IPS-20b (cell line): Measurements from ENCODE around the gene PSD4.

ENCODE experiments used
- H3K27ac ChIP-seq: one replicate; pipeline ENCODE4 v1.5.1; 2013; ENCODE audit warnings: low read length
- H3K27me3 ChIP-seq: 2 replicates; pipeline ENCODE4 v1.6.1; 2013; ENCODE audit warnings: mild to moderate bottlenecking, low read length, inconsistent platforms; ENCODE audit not compliant: insufficient read depth
- H3K36me3 ChIP-seq: 2 replicates; pipeline ENCODE4 v1.6.1; 2013; ENCODE audit warnings: low read depth, mild to moderate bottlenecking, inconsistent platforms, low read length, moderate library complexity; ENCODE audit not compliant: insufficient read depth
- H3K4me1 ChIP-seq: 2 replicates; pipeline ENCODE4 v1.6.1; 2013; ENCODE audit warnings: mild to moderate bottlenecking, control low read depth, inconsistent platforms, low read length, moderate library complexity; ENCODE audit not compliant: insufficient read depth
- H3K4me3 ChIP-seq: 2 replicates; pipeline ENCODE4 v1.5.1; 2013; ENCODE audit warnings: mild to moderate bottlenecking, low read length, inconsistent platforms
- H3K9ac ChIP-seq: 2 replicates; pipeline ENCODE4 v1.6.1; 2013; ENCODE audit warnings: low read depth, mild to moderate bottlenecking, inconsistent platforms, low read length, moderate library complexity
- H3K9me3 ChIP-seq: 2 replicates; pipeline ENCODE4 v1.6.1; 2013; ENCODE audit warnings: mild to moderate bottlenecking, low read depth, low read length, inconsistent platforms; ENCODE audit not compliant: insufficient read depth

Gene PSD4

DNA sequence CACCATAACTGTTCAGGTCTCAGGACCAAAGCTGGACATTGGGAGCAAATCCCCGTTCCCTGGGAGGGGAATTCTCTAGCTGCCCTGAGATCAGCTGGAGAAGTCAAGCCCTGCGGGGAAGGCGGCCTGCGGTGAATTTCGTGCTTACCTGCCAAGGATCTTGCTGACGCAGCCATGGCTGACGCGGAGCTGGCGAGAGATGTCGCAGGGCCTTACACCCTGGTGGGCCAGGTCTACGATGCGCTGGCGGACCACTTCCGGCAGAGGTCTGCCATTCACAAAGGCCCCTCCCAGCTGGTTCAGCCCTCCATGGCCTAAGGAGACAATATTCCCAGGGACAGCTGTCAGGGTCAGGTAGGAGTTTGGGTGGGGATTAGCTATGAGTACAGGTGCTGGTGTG lies 72.8 kb downstream of the PSD4 start:
- H3K36me3 ChIP-seq, result no peaks in the 10 kb centered on the region
- no peaks in the 10 kb centered on the region for H3K27me3 ChIP-seq
- H3K9ac ChIP-seq, result no peak overlapping the region
- no peak overlapping the region for H3K27ac ChIP-seq
- no peaks in the 10 kb centered on the region for H3K4me1 ChIP-seq
- no peak overlapping the region for H3K4me3 ChIP-seq
- no peaks in the 10 kb centered on the region for H3K9me3 ChIP-seq

DNA sequence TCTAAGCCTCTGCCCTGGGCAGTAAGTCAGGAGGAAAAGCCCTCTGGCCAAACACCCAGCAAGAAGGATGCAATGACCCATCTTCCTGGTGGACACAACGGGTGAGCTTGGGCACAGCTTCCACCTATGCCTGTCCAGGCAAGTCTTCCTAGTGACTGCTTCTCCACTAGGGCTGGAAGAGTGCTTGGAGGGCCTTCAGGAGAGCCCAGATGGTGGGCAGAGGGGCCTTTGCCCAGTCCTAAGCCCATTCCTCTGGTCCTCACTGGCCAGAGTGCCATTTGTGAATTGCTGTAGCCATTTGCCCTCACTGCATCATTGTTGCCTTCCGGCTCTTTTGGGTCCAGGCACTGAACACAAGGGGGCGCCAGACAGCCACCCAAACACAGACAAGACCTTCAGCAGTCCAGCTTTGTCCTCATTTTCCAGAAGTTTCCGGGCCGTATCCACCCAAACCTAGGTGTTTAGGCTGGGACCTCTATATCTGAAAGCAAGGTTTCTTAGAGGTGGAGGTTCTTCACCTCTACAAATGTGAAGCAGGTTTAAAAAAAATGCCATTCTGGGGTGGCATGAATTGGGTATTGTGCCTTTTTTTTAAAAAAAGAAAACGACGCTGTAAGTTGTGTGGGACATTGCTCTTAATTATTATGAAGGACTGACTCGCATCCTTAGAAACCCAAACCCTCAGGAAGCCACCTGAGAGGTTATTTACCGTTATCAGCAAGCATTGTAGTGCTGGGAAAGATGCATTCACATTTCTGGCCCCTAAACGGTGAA lies 75.4 kb downstream of the PSD4 start:
- no peaks in the 10 kb centered on the region for H3K9me3 ChIP-seq
- no peaks in the 10 kb centered on the region; the same call in 1 of the 2 replicates for H3K27me3 ChIP-seq
- no peaks in the 10 kb centered on the region for H3K4me1 ChIP-seq
- no peak overlapping the region for H3K4me3 ChIP-seq
- no peaks in the 10 kb centered on the region for H3K36me3 ChIP-seq
- H3K9ac ChIP-seq, result no peak overlapping the region
- H3K27ac ChIP-seq, result no peak overlapping the region

DNA sequence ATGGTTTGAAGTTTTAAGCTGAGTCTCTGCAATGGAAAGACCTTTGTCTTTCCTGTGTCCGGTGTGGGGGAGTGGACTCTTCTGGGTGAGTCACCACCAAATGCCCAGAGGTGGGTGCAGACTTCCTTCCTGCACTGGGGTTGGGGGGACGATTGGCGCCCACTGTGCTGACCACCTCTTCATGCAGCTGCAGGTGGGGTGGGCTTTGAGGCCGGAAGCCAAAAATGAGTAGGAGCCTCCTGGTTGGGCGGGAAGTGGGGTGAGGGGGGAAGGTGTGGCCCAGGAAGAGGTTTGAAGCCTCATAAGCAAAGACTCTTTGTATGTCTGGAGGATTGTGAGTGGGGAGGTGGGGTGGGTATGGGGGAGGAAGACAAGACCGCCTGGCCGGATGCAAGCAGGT lies 77.3 kb downstream of the PSD4 start:
- no peaks in the 10 kb centered on the region for H3K4me1 ChIP-seq
- no peak overlapping the region for H3K4me3 ChIP-seq
- H3K27me3 ChIP-seq, result no peaks in the 10 kb centered on the region; the same call in 1 of the 2 replicates
- H3K9me3 ChIP-seq, result no peaks in the 10 kb centered on the region
- no peak overlapping the region for H3K27ac ChIP-seq
- H3K9ac ChIP-seq, result no peak overlapping the region
- H3K36me3 ChIP-seq, result no peaks in the 10 kb centered on the region

DNA sequence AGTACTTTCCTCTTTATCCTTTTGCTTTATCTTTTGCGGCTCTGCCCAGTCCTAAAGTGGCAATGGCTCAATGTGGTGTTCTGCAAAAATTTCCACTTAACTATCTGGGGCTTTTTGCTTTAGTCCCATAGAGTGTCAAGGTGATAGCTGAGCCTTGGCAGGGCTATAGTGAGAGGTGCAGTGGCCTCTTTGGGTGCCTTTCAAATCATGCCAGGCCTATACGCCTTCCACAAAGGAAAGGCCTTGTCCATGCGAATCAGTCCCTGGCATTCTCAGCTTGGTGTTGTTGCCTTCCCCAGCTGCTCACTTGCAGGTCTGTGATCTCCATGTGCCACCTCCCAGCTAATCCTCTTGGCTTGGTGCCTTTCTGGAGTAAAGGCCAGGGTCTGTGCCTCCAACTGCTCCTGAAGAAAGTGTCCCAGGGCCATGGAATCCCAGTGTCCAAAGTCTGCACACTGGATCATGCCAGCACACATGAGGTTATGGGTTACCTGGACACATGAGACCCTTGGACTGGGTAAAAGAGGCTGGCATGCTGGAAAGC lies 78.3 kb downstream of the PSD4 start:
- Histone ChIP-seq H3K27ac (no peak overlapping the region), H3K9ac (no peak overlapping the region), H3K4me1 (no peaks in the 10 kb centered on the region), H3K36me3 (no peaks in the 10 kb centered on the region), H3K27me3 (no peaks in the 10 kb centered on the region; the same call in 1 of the 2 replicates), H3K4me3 (no peak overlapping the region), H3K9me3 (no peaks in the 10 kb centered on the region)

DNA sequence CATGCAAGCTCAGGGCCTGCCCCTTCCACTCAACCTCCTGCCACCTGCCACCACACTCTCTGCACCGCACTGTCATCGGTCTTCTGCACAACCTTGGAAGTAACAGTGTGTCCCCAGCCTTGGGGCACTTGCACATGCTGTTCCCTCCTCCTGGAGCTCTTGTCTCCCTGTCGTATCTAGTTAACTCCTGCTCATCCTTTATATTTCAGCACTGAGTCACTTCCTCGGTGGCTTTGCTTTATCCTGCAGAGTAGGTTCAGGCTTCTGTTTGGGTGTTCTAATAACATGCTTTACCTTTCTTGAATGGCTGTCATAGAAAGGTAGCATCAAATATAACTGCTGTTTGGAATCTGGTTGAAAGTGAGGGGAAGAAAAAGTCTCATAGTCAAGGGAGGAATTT lies 79.7 kb downstream of the PSD4 start:
- Histone ChIP-seq H3K27me3 (no peaks in the 10 kb centered on the region; the same call in 1 of the 2 replicates), H3K36me3 (no peaks in the 10 kb centered on the region), H3K4me3 (no peak overlapping the region), H3K9ac (no peak overlapping the region), H3K9me3 (no peaks in the 10 kb centered on the region), H3K4me1 (no peaks in the 10 kb centered on the region; the same call in 1 of the 2 replicates), H3K27ac (no peak overlapping the region)

DNA sequence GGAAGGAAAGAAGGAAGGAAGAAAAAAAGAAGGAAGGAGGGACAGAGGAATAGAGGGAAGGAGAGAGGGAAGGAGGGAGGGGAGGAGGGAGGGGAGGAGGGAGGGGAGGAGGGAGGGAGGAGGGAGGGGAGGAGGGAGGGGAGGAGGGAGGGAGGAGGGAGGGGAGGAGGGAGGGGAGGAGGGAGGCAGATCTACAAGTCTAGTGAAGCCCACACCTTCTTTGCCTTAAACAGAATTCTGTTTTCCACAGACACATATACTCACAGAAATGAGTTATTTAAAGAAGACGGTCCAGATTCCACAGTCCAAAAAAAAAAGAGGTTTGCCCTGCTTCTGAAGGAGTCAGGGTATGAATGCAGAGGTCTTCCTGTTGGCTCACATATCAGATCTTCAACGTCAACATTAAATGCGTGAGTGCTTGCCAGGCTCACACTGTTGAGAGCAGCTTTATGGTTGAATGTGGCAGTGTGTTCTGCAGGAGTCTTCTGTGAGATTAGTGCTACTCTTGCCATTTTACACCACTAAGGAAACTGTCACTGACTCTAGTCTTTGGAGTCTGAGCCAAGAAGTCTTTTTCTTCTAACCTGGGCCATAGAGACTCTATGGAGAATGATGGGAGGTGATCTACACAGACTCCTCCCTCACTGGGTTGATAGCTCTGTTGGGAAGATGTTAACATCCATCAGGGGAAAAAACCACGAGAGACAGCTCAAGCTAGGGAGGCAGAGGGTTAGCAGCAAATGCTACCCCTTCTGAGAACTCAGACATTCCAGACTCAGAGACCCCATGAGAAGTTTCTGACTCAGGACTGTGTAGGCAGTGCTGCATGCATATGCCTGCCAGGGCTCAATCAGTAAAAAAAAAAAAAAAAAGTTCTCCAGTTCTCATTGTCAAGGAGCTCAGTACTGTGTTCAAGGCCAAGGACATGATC lies 81.6 kb downstream of the PSD4 start:
- no peak overlapping the region for H3K4me3 ChIP-seq
- H3K9me3 ChIP-seq, result no peaks in the 10 kb centered on the region
- 0 out of 2 replicates have a peak, but pooled peaks cover 3% of the 10 kb centered on the region for H3K36me3 ChIP-seq
- H3K4me1 ChIP-seq, result no peaks in the 10 kb centered on the region; the same call in 1 of the 2 replicates
- no peaks in the 10 kb centered on the region; the same call in 1 of the 2 replicates for H3K27me3 ChIP-seq
- H3K9ac ChIP-seq, result no peak overlapping the region
- no peak overlapping the region for H3K27ac ChIP-seq

DNA sequence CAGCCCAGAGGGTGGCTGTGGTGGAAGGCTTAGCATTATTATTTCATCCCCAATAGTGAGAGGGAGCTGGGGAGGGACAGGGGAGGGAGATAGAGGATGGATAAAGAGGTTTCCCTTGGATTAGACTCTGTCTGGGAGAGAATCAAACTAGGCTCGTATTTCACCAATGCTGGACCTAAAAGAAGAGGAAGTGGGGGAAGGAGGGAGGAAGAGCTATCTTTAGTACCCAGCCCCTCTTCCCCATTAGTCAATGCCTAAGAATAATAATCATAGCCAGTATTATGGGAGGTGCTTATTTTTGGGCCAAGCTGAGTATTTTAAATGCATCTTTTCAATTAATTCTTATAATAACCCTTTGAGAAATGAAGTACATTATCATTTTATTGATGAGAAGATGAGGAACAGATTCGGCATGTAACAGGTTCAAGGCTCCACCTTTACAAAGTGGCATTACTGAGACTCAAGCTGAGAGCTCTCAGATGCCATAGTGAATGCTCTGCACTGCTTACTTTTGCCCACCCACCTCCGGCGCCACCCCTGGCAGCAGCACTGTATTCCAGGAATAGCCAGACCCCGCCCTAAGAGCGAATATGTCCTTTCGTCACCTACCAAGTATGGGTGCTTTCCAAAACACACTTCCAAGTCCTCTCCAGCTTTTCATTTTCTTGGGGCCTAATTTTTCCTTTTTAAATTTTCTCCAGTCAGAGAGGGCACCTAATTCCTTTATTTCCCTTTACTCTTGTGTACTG lies 83.9 kb downstream of the PSD4 start:
- no peaks in the 10 kb centered on the region; the same call in 1 of the 2 replicates for H3K27me3 ChIP-seq
- no peak overlapping the region for H3K4me3 ChIP-seq
- H3K36me3 ChIP-seq, result 0 out of 2 replicates have a peak, but pooled peaks cover 3% of the 10 kb centered on the region
- no peaks in the 10 kb centered on the region; the same call in 1 of the 2 replicates for H3K4me1 ChIP-seq
- H3K9ac ChIP-seq, result no peak overlapping the region
- no peaks in the 10 kb centered on the region for H3K9me3 ChIP-seq
- H3K27ac ChIP-seq, result no peak overlapping the region

DNA sequence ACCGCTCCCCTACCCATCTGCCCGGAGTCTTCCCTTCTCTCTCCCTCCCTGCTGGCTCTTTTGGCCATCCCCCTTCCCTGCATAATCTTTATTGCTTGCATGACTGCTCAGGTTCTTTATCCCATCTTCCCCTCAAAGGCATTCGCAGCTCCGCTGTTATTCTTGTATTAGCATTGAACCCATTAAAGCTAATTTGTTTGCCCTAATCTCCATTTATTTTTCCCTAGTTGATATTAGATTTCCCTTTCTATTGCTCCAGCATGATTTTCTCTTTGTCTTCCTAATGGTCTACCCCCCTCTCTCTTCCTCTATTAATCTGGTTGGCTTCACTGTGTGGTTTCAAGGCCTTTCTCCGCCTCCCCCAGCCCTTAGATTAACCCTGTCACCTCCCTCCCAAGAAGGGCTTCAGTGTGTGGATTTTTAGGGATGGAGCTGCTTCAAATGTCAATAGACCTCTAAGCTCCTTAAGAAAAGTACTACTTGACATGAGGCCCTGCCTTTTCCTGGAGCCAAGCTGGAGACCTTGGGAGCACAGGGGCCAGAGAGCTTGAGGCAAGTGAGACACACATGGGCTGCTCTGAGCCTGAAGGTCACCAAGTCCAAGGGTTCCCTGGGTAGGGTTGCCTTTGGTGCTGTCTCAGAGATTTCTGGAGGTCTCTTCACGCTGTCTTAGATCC lies 84.8 kb downstream of the PSD4 start:
- Histone ChIP-seq H3K36me3 (0 out of 2 replicates have a peak, but pooled peaks cover 3% of the 10 kb centered on the region), H3K27me3 (no peaks in the 10 kb centered on the region), H3K9ac (no peak overlapping the region), H3K27ac (no peak overlapping the region), H3K4me3 (no peak overlapping the region), H3K4me1 (no peaks in the 10 kb centered on the region; the same call in 1 of the 2 replicates), H3K9me3 (no peaks in the 10 kb centered on the region)
